ENCODE results near the gene TXNRD3.

GRCh38 chr3:126577261-126577660 lies 77.7 kb downstream of the TXNRD3 start:
- TF ChIP-seq EZH2phosphoT487 (IDR thresholded peaks at IDR 0.05; ENCODE audit: borderline replicate concordance, low read depth, low read length) (no peak), CTCF (conservative IDR thresholded peaks at IDR 0.05; ENCODE audit: low read length) (no peak)
